GM18519 (cell line): ENCODE measurements around the gene AFAP1.

ENCODE experiments used
- ATAC-seq: cut with Tn5 transposase; IDR thresholded peaks from one replicate; pipeline ENCODE4 v1.9.1; 2021; ENCODE audit warnings: mild to moderate bottlenecking, moderate library complexity; ENCODE audit not compliant: unreplicated experiment, low FRiP score

The AFAP1 gene

DNA sequence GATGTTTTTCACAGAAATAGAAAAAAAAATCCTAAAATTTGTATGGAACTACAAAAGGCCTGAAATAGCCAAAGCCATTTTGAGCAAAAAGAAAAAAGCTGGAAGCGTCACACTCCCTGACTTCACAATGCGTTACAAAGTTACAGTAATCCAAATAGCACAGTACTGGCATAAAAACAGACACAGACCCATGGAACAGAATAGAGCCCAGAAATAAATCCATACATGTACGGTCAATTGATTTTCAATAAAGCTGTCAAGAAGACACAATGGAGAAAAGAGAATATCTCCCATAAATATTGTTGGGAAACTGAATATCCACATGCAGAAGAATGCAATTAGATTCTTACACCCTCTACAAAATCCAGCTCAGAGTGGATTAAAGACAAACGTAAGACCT is 208.2 kb downstream of the AFAP1 start:
- no peak for ATAC-seq

DNA sequence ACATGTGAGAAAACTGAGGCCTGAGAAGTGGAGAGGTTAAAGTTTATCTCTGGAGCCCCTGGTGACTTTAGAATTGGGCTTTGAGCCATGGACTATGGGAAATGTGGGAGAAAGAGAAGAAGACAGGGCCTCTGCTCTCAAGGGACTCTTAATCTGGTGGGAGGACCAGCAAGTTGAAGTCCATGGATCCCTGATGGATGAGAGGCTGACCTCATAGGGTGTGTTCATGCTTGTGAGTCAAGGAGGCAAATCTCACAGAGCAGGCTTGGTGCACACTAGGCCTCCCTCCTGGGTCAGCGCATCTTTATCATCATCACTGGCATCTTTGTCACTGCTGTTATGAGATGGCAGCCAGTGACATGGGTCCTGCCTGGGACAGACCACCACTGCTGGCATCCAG is 211.9 kb downstream of the AFAP1 start:
- no peak for ATAC-seq

- ATAC-seq: no peak
These were observed 212.8 kb downstream of the AFAP1 start for GRCh38 chr4:7726665-7727413.

- ATAC-seq: no peak
These were observed 213.7 kb downstream of the AFAP1 start for GRCh38 chr4:7725951-7726350.

- no peak for ATAC-seq
These were observed 216.0 kb downstream of the AFAP1 start for GRCh38 chr4:7723625-7724024.

GRCh38 chr4:7722766-7723387 is 216.8 kb downstream of the AFAP1 start:
- no peak for ATAC-seq

- no peak for ATAC-seq
These were observed 217.6 kb downstream of the AFAP1 start for GRCh38 chr4:7721984-7722551.

DNA sequence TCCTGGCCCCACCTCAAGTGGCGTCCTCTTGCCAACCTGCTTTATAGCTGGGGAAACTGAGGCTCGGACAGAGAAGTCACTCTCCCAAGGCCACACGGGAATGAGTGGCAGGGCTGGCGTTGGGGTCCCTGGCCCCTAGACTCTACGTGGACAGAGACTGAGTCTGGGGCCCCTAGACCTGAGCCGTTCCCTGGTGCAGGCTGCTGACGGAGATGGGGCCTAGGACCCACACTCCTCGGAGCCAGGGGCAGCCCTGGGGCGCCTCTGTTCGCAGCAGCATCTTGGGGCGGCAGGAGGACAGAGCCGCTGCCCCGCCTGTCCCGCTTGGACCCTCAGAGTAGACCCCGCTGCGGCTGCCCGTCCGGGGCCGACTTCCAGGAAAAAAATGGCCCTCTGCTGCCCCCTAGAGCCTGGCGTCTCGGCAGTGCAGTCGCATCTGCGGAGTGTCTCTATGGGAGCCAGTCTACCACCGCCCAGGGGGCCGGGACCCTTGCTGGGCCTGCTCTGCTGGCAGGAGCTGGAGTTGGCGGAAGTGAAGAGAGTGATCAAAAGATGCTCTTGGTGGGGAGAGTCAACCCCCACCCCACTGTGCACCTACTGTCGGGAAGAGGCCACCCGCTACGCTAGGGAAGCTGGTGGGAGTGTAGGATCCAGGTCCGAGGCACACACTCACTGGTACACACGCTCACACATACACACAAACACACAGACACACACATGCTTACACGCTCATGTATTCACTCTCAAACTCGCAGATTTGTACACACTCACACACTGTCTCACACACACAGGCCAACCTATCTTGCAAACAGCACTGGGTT is 220.1 kb downstream of the AFAP1 start:
- ATAC-seq: no peak

- no peak for ATAC-seq
These were observed 221.6 kb downstream of the AFAP1 start for GRCh38 chr4:7717946-7718490.

GRCh38 chr4:7717161-7717560 is 222.5 kb downstream of the AFAP1 start:
- no peak for ATAC-seq

DNA sequence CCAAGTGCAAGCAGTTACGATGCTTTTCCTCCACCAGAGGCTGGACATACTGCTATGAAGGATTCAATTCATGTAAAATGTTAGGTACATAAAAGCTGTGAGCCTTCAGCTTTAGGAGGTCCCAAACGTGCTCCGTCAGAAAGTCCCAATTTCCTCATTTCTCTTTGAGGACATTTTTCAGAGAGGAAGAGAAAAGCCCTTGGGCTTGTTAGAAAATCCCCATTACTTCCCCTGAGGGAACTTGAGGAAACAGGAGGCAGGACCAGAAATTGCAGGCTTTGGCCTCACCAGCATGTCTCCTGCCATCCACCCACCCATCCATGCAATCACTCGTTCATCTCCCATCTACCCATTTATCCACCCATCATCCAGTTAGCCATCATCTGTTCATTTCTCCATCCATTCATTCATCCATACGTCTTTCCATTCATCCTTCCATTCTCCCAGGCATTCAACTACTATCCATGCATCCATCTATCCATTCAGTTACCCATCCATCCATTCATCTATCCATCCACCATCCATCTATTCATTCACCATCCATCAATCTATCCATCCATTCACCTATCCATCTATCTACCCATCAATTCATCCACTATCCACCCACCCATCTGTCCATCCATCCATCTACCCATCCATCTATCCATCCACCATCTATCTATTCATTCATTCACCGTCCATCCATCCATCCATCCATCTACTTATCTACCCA is 223.5 kb downstream of the AFAP1 start:
- ATAC-seq: no peak

GRCh38 chr4:7715271-7716009 is 224.2 kb downstream of the AFAP1 start:
- ATAC-seq: no peak

DNA sequence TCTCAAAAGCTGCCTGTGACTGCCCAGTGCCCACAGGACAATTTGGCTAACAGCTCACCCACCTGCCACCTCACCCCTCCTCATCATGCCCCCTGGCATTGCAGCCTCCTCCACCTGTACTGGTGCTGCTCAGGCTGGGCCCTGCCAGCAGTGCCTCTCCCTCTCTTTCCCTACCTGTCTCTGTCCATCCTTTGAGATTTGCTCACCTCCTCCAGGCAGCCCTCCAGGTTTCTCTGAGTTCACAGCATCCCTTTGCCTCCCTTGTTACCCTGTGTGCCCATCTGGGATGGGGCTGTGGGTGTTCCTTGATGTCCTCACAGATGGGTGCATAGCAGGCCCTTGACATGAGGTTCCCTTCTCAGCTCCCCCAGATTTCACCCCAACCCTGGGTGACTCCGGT is 224.9 kb downstream of the AFAP1 start:
- no peak for ATAC-seq

GRCh38 chr4:7714176-7714575 is 225.5 kb downstream of the AFAP1 start:
- no peak for ATAC-seq

- ATAC-seq: no peak
These were observed 225.9 kb downstream of the AFAP1 start for GRCh38 chr4:7713757-7714156.

DNA sequence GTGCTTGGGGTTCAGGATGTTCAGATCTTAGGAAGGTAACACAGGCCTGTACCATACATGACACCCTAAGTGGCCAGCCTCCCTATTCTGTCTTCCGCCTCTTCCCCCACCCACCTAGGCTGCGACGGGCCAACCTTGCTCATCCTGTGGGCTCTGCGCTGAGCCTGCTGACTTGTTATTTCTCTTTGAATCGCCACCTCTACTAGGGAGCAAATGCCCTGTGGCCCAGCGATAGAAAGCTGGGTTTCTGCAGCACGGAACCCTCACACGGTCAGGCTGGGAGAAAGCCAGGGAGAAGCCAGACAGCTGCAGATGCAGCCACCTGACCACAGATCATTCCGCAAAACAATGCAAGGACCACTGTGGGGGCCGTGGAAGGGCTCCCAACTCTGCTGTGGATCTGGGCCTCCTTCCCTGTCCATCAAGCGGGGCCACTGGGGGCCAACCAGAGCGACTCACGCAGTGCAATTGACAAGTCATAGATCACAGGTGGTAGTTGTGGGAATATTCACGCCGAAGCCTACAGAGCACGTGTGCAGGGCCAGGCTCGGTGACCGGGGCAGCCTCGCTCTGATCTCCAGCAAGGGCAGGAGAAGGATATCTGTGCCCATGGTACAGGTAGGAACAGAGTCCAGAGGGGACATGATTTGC is 227.5 kb downstream of the AFAP1 start:
- ATAC-seq: no peak

DNA sequence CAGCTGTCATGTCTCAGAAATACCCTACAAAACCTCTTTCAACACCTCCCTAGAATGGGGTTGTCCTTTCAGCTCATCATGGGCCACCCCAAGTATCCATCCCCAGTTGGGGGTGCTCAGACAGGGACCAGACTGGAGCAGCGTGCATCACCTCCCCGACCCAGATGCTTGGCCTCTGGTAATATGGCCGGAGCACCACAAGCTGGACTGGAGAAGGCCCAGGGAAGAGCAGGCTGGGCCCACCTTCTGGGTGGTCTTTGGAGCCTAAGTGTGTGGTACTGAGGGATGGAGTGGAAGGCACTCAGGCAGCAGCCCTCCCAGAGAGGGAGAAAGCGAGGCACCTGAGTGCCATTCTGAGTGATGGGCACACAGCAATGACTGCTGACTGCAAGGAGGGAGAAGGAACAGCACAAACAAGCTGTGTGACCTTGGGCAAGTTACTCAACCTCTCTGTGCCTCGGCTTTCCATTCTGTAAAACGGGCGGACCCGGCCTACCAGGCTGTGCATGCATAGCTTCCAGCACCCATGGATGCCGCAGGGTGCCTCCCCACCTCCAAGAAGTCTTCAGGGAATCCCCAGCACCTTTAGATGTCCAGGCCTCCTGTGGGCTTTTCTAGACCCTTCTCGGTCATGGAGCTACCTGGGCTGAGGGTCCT is 228.2 kb downstream of the AFAP1 start:
- ATAC-seq: no peak

- ATAC-seq: no peak
These were observed 228.9 kb downstream of the AFAP1 start for GRCh38 chr4:7710576-7711306.
